Mesendoderm (in vitro differentiated cells): ENCODE results near the gene ARAP1.
A peak's percentile ranks its signal among the peaks of the same experiment; 100 is the strongest.

ENCODE experiments used
- DNase-seq: peaks from one replicate; pipeline ENCODE4 v3.0.0; 2013
- H2AK5ac ChIP-seq: 2 replicates; pipeline ENCODE4 v1.6.1; 2013; ENCODE audit warnings: low read length, inconsistent platforms
- H2BK120ac ChIP-seq: 2 replicates; pipeline ENCODE4 v1.6.1; 2013; ENCODE audit warnings: low read depth, mild to moderate bottlenecking, low read length, moderate library complexity, mixed read lengths
- H2BK15ac ChIP-seq: replicated peaks from 2 replicates; pipeline ENCODE4 v1.6.1; 2013; ENCODE audit warnings: low read depth, mild to moderate bottlenecking, moderate library complexity
- H2BK5ac ChIP-seq: 2 replicates; pipeline ENCODE4 v1.6.1; 2013; ENCODE audit warnings: low read length, inconsistent platforms
- H3K18ac ChIP-seq: 2 replicates; pipeline ENCODE4 v1.6.1; 2013; ENCODE audit warnings: mild to moderate bottlenecking, low read length, mixed read lengths
- H3K23ac ChIP-seq: one replicate; pipeline ENCODE4 v1.6.1; 2013; ENCODE audit warnings: low read length
- H3K27ac ChIP-seq: 2 replicates; pipeline ENCODE4 v1.5.1; 2013; ENCODE audit warnings: low read depth, mild to moderate bottlenecking, inconsistent platforms, low read length, moderate library complexity
- H3K27me3 ChIP-seq: 2 replicates; pipeline ENCODE4 v1.6.1; 2013; ENCODE audit warnings: low read length, control low read depth, mild to moderate bottlenecking, inconsistent platforms; ENCODE audit not compliant: insufficient read depth, poor library complexity
- H3K36me3 ChIP-seq: 2 replicates; pipeline ENCODE4 v1.6.1; 2013; ENCODE audit warnings: low read length, inconsistent platforms; ENCODE audit not compliant: control insufficient read depth, insufficient read depth
- H3K4ac ChIP-seq: one replicate; pipeline ENCODE4 v1.6.1; 2013; ENCODE audit warnings: low read depth, mild to moderate bottlenecking, low read length, moderate library complexity
- H3K4me1 ChIP-seq: 2 replicates; pipeline ENCODE4 v1.6.1; 2013; ENCODE audit warnings: low read depth, low read length, inconsistent platforms; ENCODE audit not compliant: control insufficient read depth
- H3K4me2 ChIP-seq: 2 replicates; pipeline ENCODE4 v1.6.1; 2013; ENCODE audit warnings: low read length
- H3K4me3 ChIP-seq: 2 replicates; pipeline ENCODE4 v1.5.1; 2013; ENCODE audit warnings: mild to moderate bottlenecking, low read length
- H3K56ac ChIP-seq: one replicate; pipeline ENCODE4 v1.6.1; 2013; ENCODE audit warnings: low read length
- H3K79me1 ChIP-seq: 2 replicates; pipeline ENCODE4 v1.6.1; 2013; ENCODE audit warnings: low read length, inconsistent platforms
- H3K79me2 ChIP-seq: 2 replicates; pipeline ENCODE4 v1.6.1; 2013; ENCODE audit warnings: mild to moderate bottlenecking, low read length; ENCODE audit not compliant: control insufficient read depth, insufficient read depth
- H3K9ac ChIP-seq: 2 replicates; pipeline ENCODE4 v1.6.1; 2013; ENCODE audit warnings: low read length, inconsistent platforms
- H4K5ac ChIP-seq: one replicate; pipeline ENCODE4 v1.6.1; 2013; ENCODE audit warnings: low read length
- H4K8ac ChIP-seq: one replicate; pipeline ENCODE4 v1.6.1; 2013; ENCODE audit warnings: low read depth, mild to moderate bottlenecking, control low read depth, low read length, moderate library complexity
- whole genome bisulfite sequencing: extraction: QIAGEN DNeasy Blood & Tissue Kit; methylation state at CpG from one replicate; pipeline ENCODE4 v1.1.7; 2013; ENCODE audit warnings: low lambda C conversion rate, missing lambda C conversion rate; ENCODE audit not compliant: insufficient coverage; ENCODE audit errors: extremely low coverage; 5-methylcytosine and 5-hydroxymethylcytosine counted together

The ARAP1 gene

GRCh38 chr11:72767203-72768062, 15.2 kb upstream of the ARAP1 start:
- no peak for DNase-seq
- Histone ChIP-seq H3K9ac (no peak overlapping the region), H3K4me3 (no peak overlapping the region), H3K23ac (no peak overlapping the region), H3K4ac (no peak overlapping the region), H3K27ac (no peak overlapping the region), H3K56ac (no peak overlapping the region), H4K5ac (no peak overlapping the region), H3K79me2 (no peaks in the 10 kb centered on the region), H3K79me1 (no peaks in the 10 kb centered on the region), H2AK5ac (no peak overlapping the region), H3K4me2 (no peak overlapping the region), H4K8ac (no peak overlapping the region), H2BK15ac (no peak overlapping the region), H3K36me3 (no peaks in the 10 kb centered on the region), H3K4me1 (no peaks in the 10 kb centered on the region), H2BK5ac (no peak overlapping the region), H3K18ac (no peak overlapping the region), H2BK120ac (no peak overlapping the region), H3K27me3 (no peaks in the 10 kb centered on the region)
- WGBS: no CpG with 5 or more reads among the region's 4 CpGs

GRCh38 chr11:72766152-72766902, 14.1 kb upstream of the ARAP1 start:
- H3K27ac ChIP-seq: no peak overlapping the region
- no peak overlapping the region for H2BK120ac ChIP-seq
- no peak overlapping the region for H3K4me2 ChIP-seq
- H2BK15ac ChIP-seq: no peak overlapping the region
- no peaks in the 10 kb centered on the region for H3K36me3 ChIP-seq
- H2AK5ac ChIP-seq: no peak overlapping the region
- no peak for DNase-seq
- H3K9ac ChIP-seq: no peak overlapping the region
- H3K18ac ChIP-seq: no peak overlapping the region
- no peak overlapping the region for H3K4me3 ChIP-seq
- H4K8ac ChIP-seq: no peak overlapping the region
- H2BK5ac ChIP-seq: no peak overlapping the region
- no peak overlapping the region for H3K56ac ChIP-seq
- no peak overlapping the region for H4K5ac ChIP-seq
- WGBS: no CpG with 5 or more reads among the region's 12 CpGs
- no peaks in the 10 kb centered on the region for H3K4me1 ChIP-seq
- no peak overlapping the region for H3K4ac ChIP-seq
- H3K79me1 ChIP-seq: no peaks in the 10 kb centered on the region
- peak overlapping the region; percentile 45 for H3K23ac ChIP-seq
- no peaks in the 10 kb centered on the region for H3K79me2 ChIP-seq
- no peaks in the 10 kb centered on the region for H3K27me3 ChIP-seq

GRCh38 chr11:72764503-72764902, 12.3 kb upstream of the ARAP1 start:
- H3K79me2 ChIP-seq: no peaks in the 10 kb centered on the region
- H3K4me3 ChIP-seq: no peak overlapping the region
- H3K27me3 ChIP-seq: no peaks in the 10 kb centered on the region
- no peak overlapping the region for H3K56ac ChIP-seq
- H3K9ac ChIP-seq: no peak overlapping the region
- no peak overlapping the region for H3K27ac ChIP-seq
- no peaks in the 10 kb centered on the region for H3K36me3 ChIP-seq
- H3K4me1 ChIP-seq: no peaks in the 10 kb centered on the region
- H3K18ac ChIP-seq: no peak overlapping the region
- DNase-seq: peak; percentile 72
- H3K79me1 ChIP-seq: no peaks in the 10 kb centered on the region
- H3K23ac ChIP-seq: no peak overlapping the region
- H2AK5ac ChIP-seq: no peak overlapping the region
- no peak overlapping the region for H4K8ac ChIP-seq
- WGBS: no CpG with 5 or more reads among the region's 13 CpGs
- no peak overlapping the region for H2BK5ac ChIP-seq
- no peak overlapping the region for H4K5ac ChIP-seq
- no peak overlapping the region for H2BK120ac ChIP-seq
- no peak overlapping the region for H3K4ac ChIP-seq
- no peak overlapping the region for H3K4me2 ChIP-seq
- H2BK15ac ChIP-seq: no peak overlapping the region

- Histone ChIP-seq H2AK5ac (no peak overlapping the region), H3K23ac (no peak overlapping the region), H3K4ac (no peak overlapping the region), H3K27ac (no peak overlapping the region), H4K8ac (no peak overlapping the region), H3K18ac (no peak overlapping the region), H4K5ac (no peak overlapping the region), H3K4me3 (no peak overlapping the region), H2BK120ac (no peak overlapping the region), H3K9ac (no peak overlapping the region), H2BK5ac (no peak overlapping the region), H3K4me2 (no peak overlapping the region), H3K36me3 (no peaks in the 10 kb centered on the region), H3K4me1 (no peaks in the 10 kb centered on the region), H3K79me2 (no peaks in the 10 kb centered on the region), H3K79me1 (no peaks in the 10 kb centered on the region), H3K27me3 (no peaks in the 10 kb centered on the region), H3K56ac (no peak overlapping the region), H2BK15ac (no peak overlapping the region)
- no peak for DNase-seq
- no CpG with 5 or more reads among the region's 4 CpGs for WGBS
Measured at GRCh38 chr11:72763823-72764222, 11.6 kb upstream of the ARAP1 start.

- Histone ChIP-seq H3K9ac (no peak overlapping the region), H3K23ac (no peak overlapping the region), H3K18ac (no peak overlapping the region), H3K79me2 (no peaks in the 10 kb centered on the region), H3K56ac (no peak overlapping the region), H3K4me2 (no peak overlapping the region), H3K4me3 (no peak overlapping the region), H3K4ac (no peak overlapping the region), H2BK5ac (no peak overlapping the region), H4K8ac (no peak overlapping the region), H2BK120ac (no peak overlapping the region), H3K27ac (no peak overlapping the region), H2AK5ac (no peak overlapping the region), H3K27me3 (no peaks in the 10 kb centered on the region), H2BK15ac (no peak overlapping the region), H4K5ac (no peak overlapping the region), H3K79me1 (no peaks in the 10 kb centered on the region), H3K36me3 (no peaks in the 10 kb centered on the region), H3K4me1 (no peaks in the 10 kb centered on the region)
- no CpG with 5 or more reads among the region's 5 CpGs for WGBS
- DNase-seq: no peak
Measured at GRCh38 chr11:72762641-72763304, 10.6 kb upstream of the ARAP1 start.
